22Rv1 (cell line): ENCODE results near the gene SLC25A10.

ENCODE experiments used
- CTCF ChIP-seq: fragments of 450-650 bp; IDR thresholded peaks from 2 replicates; pipeline ENCODE4 v1.5.1; 2017; ENCODE audit warnings: mild to moderate bottlenecking
- ZFX ChIP-seq: fragments of 450-650 bp; IDR thresholded peaks from 2 replicates; pipeline ENCODE4 v1.6.1; 2017; ENCODE audit warnings: antibody characterized with exemption, borderline replicate concordance

DNA sequence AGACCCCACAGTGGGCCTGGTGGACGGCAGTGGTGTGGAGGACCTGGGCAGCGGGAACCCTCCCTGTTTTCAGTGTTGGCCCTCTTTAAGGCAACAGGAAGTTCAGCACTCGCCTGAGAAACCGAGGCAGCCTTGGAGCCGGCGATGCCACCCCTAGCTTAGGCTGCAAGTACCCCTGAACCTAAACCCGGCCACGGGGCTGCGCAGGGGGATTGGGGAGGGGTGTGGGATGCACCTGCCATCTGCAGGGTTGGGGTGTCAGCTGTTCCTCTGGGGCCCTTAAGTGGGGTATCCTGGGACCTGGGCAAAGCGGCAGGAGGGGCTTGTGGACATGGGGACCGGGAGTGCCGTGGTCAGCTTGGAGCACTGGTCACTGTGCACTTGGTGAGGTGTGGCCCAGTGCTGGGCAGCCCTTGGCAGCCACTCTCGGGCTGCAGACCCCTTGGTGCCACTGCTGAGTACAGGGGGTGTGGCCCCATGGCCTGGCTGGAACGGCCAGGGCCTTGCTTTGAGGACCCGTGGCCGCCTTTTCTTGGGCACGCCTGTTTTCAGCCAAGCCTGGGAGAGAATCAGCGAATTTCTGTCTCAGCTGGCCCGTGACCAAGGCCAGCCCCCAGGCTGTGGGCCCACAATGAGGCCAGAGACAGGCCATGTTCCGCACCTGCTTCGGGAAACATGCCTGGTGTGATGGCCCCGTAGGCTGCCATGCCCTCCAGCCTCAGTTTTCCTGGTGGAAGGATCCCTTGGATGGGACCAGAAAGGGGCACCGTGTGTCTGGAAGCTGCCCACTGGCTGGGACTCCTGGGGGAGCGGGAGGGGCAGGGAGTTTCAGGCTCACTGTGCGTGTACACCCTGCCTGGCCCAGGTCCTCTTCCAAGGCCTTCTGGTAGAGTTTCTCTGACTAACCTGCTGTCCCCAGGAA lies 4.1 kb upstream of the SLC25A10 start:
- TF ChIP-seq CTCF (no peak), ZFX (no peak)
